DND-41 (cell line): ENCODE measurements around the gene DAPP1.

Experiments
- EZH2 ChIP-seq: IDR thresholded peaks from 3 replicates; pipeline ENCODE4 v1.6.1; 2012; ENCODE audit warnings: borderline replicate concordance, low read depth, mild to moderate bottlenecking, moderate library complexity, low read length, inconsistent platforms; ENCODE audit not compliant: severe bottlenecking
- TF ChIP-seq, protein P1 (sequence below): IDR thresholded peaks from 2 replicates; pipeline ENCODE4 v1.5.1; 2012; ENCODE audit warnings: borderline replicate concordance, low read length, moderate library complexity, mild to moderate bottlenecking; ENCODE audit not compliant: poor library complexity, severe bottlenecking; ENCODE audit errors: extremely low read depth

- TF ChIP-seq, protein P1, sequence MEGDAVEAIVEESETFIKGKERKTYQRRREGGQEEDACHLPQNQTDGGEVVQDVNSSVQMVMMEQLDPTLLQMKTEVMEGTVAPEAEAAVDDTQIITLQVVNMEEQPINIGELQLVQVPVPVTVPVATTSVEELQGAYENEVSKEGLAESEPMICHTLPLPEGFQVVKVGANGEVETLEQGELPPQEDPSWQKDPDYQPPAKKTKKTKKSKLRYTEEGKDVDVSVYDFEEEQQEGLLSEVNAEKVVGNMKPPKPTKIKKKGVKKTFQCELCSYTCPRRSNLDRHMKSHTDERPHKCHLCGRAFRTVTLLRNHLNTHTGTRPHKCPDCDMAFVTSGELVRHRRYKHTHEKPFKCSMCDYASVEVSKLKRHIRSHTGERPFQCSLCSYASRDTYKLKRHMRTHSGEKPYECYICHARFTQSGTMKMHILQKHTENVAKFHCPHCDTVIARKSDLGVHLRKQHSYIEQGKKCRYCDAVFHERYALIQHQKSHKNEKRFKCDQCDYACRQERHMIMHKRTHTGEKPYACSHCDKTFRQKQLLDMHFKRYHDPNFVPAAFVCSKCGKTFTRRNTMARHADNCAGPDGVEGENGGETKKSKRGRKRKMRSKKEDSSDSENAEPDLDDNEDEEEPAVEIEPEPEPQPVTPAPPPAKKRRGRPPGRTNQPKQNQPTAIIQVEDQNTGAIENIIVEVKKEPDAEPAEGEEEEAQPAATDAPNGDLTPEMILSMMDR = no peak
- TF ChIP-seq EZH2 = no peak
Observed at GRCh38 chr4:99817309-99817890, 773 bp downstream of the DAPP1 start.
